ENCODE measurements around the gene SOX1. TPM values are rescaled to one million over a fixed set of nuclear protein-coding genes. Genes with fewer than 3 reads are reported as not detected.

The SOX1 gene
- total RNA-seq, 1 donor from 2014 or later: not detected

- DNase-seq (no peak), ATAC-seq (no peak)
- no peak overlapping the region for H3K4me3 ChIP-seq
- no peak for TF ChIP-seq CTCF (IDR thresholded peaks at IDR 0.05)
- H3K36me3 ChIP-seq: no peaks in the 10 kb centered on the region
- H3K27me3 ChIP-seq: peaks cover 31% of the 10 kb centered on the region
- intact Hi-C loops (cut with DNase I): no loop called here
- peaks cover 13% of the 10 kb centered on the region for H3K9me3 ChIP-seq
- no peak overlapping the region for H3K27ac ChIP-seq
- H3K4me1 ChIP-seq: no peaks in the 10 kb centered on the region
These were observed 17.0 kb downstream of the SOX1 start for GRCh38 chr13:112083971-112084370.

- intact Hi-C loops (cut with DNase I): no loop called here
- DNase-seq (no peak), ATAC-seq (no peak)
- no peak for TF ChIP-seq CTCF (IDR thresholded peaks at IDR 0.05)
- Histone ChIP-seq H3K27me3 (peaks cover 15% of the 10 kb centered on the region), H3K36me3 (no peaks in the 10 kb centered on the region), H3K27ac (no peak overlapping the region), H3K4me1 (no peaks in the 10 kb centered on the region), H3K9me3 (no peaks in the 10 kb centered on the region), H3K4me3 (no peak overlapping the region)
These were observed 25.5 kb downstream of the SOX1 start for GRCh38 chr13:112092453-112092852.

GRCh38 chr13:112095354-112095753, 28.4 kb downstream of the SOX1 start:
- TF ChIP-seq CTCF (IDR thresholded peaks at IDR 0.05): no peak
- ATAC-seq (no peak), DNase-seq (no peak)
- Histone ChIP-seq H3K27ac (no peak overlapping the region), H3K4me1 (no peaks in the 10 kb centered on the region), H3K9me3 (no peaks in the 10 kb centered on the region), H3K36me3 (no peaks in the 10 kb centered on the region), H3K27me3 (peaks cover 15% of the 10 kb centered on the region), H3K4me3 (no peak overlapping the region)
- intact Hi-C loops (cut with DNase I): no loop called here

GRCh38 chr13:112096959-112097358, 30.0 kb downstream of the SOX1 start:
- Histone ChIP-seq H3K27me3 (peaks cover 28% of the 10 kb centered on the region), H3K27ac (no peak overlapping the region)
- DNase-seq: no peak

GRCh38 chr13:112097770-112098169, 30.8 kb downstream of the SOX1 start:
- H3K27me3 ChIP-seq: peaks cover 36% of the 10 kb centered on the region
- no peak for DNase-seq
- no peak for TF ChIP-seq CTCF (IDR thresholded peaks at IDR 0.05)

More at GRCh38 chr13:112096959-112097358, 30.0 kb downstream of the SOX1 start:
- Histone ChIP-seq H3K4me1 (no peaks in the 10 kb centered on the region), H3K4me3 (no peak overlapping the region), H3K36me3 (no peaks in the 10 kb centered on the region), H3K9me3 (no peaks in the 10 kb centered on the region)
- intact Hi-C loops (cut with DNase I): no loop called here
- no peak for ATAC-seq
- no peak for TF ChIP-seq CTCF (IDR thresholded peaks at IDR 0.05)

GRCh38 chr13:112098699-112099098, 31.8 kb downstream of the SOX1 start:
- no peaks in the 10 kb centered on the region for H3K9me3 ChIP-seq
- peaks cover 45% of the 10 kb centered on the region for H3K27me3 ChIP-seq
- H3K36me3 ChIP-seq: no peaks in the 10 kb centered on the region
- no peak overlapping the region for H3K4me3 ChIP-seq
- DNase-seq (no peak), ATAC-seq (no peak)
- H3K27ac ChIP-seq: no peak overlapping the region
- no peak for TF ChIP-seq CTCF (IDR thresholded peaks at IDR 0.05)
- no peaks in the 10 kb centered on the region for H3K4me1 ChIP-seq
- intact Hi-C loops (cut with DNase I): no loop called here

More at GRCh38 chr13:112097770-112098169, 30.8 kb downstream of the SOX1 start:
- Histone ChIP-seq H3K4me3 (no peak overlapping the region), H3K4me1 (no peaks in the 10 kb centered on the region), H3K9me3 (no peaks in the 10 kb centered on the region), H3K27ac (no peak overlapping the region), H3K36me3 (no peaks in the 10 kb centered on the region)
- intact Hi-C loops (cut with DNase I): no loop called here
- no peak for ATAC-seq

Measured in upper lobe of right lung (tissue), 1 donor.